Neural progenitor cell (in vitro differentiated cells): ENCODE measurements around the gene C1QTNF1. TPM values are rescaled to one million over a fixed set of nuclear protein-coding genes. Genes with fewer than 3 reads are reported as not detected.

ENCODE experiments used
- DNase-seq: peaks from one replicate; pipeline ENCODE4 v3.0.0-alpha.2; 2016; ENCODE audit warnings: low spot score
- H2AFZ ChIP-seq: fragments of 200-600 bp; sonication (generic); replicated peaks from 2 replicates; pipeline ENCODE4 v1.6.1; 2016; ENCODE audit warnings: antibody characterized with exemption
- H3F3A ChIP-seq: fragments of 200-600 bp; sonication (generic); 2 replicates; pipeline ENCODE4 v1.6.1; 2016; ENCODE audit warnings: antibody characterized with exemption, low read depth
- H3K27ac ChIP-seq: fragments of 200-600 bp; sonication (generic); 2 replicates; pipeline ENCODE4 v1.5.1; 2016; ENCODE audit warnings: mild to moderate bottlenecking
- H3K27me3 ChIP-seq: fragments of 200-600 bp; sonication (generic); 2 replicates; pipeline ENCODE4 v1.6.1; 2016; ENCODE audit warnings: mild to moderate bottlenecking, moderate library complexity
- H3K36me3 ChIP-seq: fragments of 200-600 bp; sonication (generic); 2 replicates; pipeline ENCODE4 v1.5.1; 2016
- H3K4me1 ChIP-seq: fragments of 200-600 bp; sonication (generic); 2 replicates; pipeline ENCODE4 v1.6.1; 2016; ENCODE audit warnings: mixed run types
- H3K4me2 ChIP-seq: fragments of 200-600 bp; sonication (generic); 2 replicates; pipeline ENCODE4 v1.6.1; 2016
- H3K4me3 ChIP-seq: fragments of 200-600 bp; sonication (generic); 2 replicates; pipeline ENCODE4 v1.5.1; 2016
- H3K79me2 ChIP-seq: fragments of 200-600 bp; sonication (generic); 2 replicates; pipeline ENCODE4 v1.6.1; 2016; ENCODE audit warnings: low read depth
- H3K9ac ChIP-seq: fragments of 200-600 bp; sonication (generic); 2 replicates; pipeline ENCODE4 v1.6.1; 2016
- H3K9me3 ChIP-seq: fragments of 200-600 bp; sonication (generic); 2 replicates; pipeline ENCODE4 v1.5.1; 2016; ENCODE audit warnings: low read depth
- H4K20me1 ChIP-seq: fragments of 200-600 bp; sonication (generic); 2 replicates; pipeline ENCODE4 v1.6.1; 2016; ENCODE audit warnings: low read depth
- H3K27ac Mint-ChIP-seq: 3 replicates; pipeline ENCODE4 v1.8.0; 2021; ENCODE audit warnings: mixed read lengths
- H3K27me3 Mint-ChIP-seq: 2 replicates; pipeline ENCODE4 v1.8.0; 2022; ENCODE audit warnings: low read depth, mild to moderate bottlenecking, inconsistent platforms, moderate library complexity, mixed read lengths; ENCODE audit not compliant: insufficient read depth
- H3K36me3 Mint-ChIP-seq: 3 replicates; pipeline ENCODE4 v1.8.0; 2021; ENCODE audit warnings: mixed read lengths
- H3K4me1 Mint-ChIP-seq: 3 replicates; pipeline ENCODE4 v1.8.0; 2021; ENCODE audit warnings: mixed read lengths
- H3K4me3 Mint-ChIP-seq: 3 replicates; pipeline ENCODE4 v1.8.0; 2021; ENCODE audit warnings: mild to moderate bottlenecking, moderate library complexity, mixed read lengths
- H3K9me3 Mint-ChIP-seq: 3 replicates; pipeline ENCODE4 v1.8.0; 2020; ENCODE audit warnings: mixed read lengths
- EZH2 ChIP-seq: fragments of 200-600 bp; sonication (generic); IDR thresholded peaks from 2 replicates; pipeline ENCODE4 v1.6.1; 2017; ENCODE audit warnings: antibody characterized with exemption, mild to moderate bottlenecking, moderate library complexity
- EZH2phosphoT487 ChIP-seq: fragments of 200-600 bp; sonication (generic); IDR thresholded peaks from 2 replicates; pipeline ENCODE4 v1.6.1; 2017; ENCODE audit warnings: antibody characterized with exemption
- total RNA-seq: library from RNA; depleted of rRNA; stranded (reverse); fragments of >200 nt; gene quantifications from 2 replicates; pipeline ENCODE4 v1.2.3, GENCODE V29; 2015; ENCODE audit warnings: low replicate concordance
- TF ChIP-seq, protein P1 (sequence below): fragments of 200-600 bp; sonication (generic); IDR thresholded peaks from 2 replicates; pipeline ENCODE4 v1.5.1; 2017; ENCODE audit warnings: antibody characterized with exemption, mild to moderate bottlenecking

Gene C1QTNF1
- total RNA-seq, 1 donor from 2014 or later, result 1.4 TPM

DNA sequence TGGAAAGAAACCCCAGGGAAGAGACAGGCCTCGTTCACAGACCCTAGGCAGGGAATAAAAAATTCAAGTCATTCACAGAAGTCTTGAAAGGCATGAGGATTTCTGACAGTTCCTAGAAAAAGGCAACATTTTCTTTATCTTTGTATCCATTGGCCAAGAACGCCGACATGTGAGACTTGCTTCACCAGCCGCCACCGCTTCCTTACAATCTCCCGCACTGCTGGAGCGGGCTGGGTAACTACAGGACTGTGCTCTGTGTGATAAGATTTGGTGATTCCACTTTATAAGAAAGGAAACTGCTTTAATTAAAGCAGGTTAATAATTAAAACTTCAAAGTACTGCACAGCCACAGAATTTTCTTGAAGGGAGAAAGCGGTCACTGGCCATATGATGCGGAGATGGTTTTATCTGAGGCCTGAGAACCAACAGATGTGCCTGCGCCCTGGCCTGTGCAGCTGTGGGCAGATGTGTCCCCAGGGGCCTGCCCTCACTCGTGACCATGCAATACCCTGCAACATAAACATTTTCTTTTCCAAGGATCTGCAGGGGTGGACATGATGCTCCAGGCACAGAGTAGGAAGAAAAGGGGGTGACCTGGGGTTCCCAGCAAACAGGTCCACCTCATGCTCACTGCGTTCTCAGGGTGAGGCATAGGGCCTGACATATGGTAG, 31.3 kb upstream of the C1QTNF1 start:
- Mint-ChIP-seq H3K9me3 (no peaks in the 10 kb centered on the region), H3K4me3 (no peak overlapping the region), H3K4me1 (no peaks in the 10 kb centered on the region), H3K27me3 (peaks cover 2% of the 10 kb centered on the region), H3K36me3 (peaks cover 29% of the 10 kb centered on the region), H3K27ac (no peak overlapping the region)
- no peak overlapping the region for H3K4me2 ChIP-seq
- H2AFZ ChIP-seq, result no peak overlapping the region
- H3K4me1 ChIP-seq, result no peaks in the 10 kb centered on the region
- H3K9ac ChIP-seq, result no peak overlapping the region
- no peak overlapping the region for H3K4me3 ChIP-seq
- no peak for DNase-seq
- peaks cover 7% of the 10 kb centered on the region for H4K20me1 ChIP-seq
- H3K9me3 ChIP-seq, result no peaks in the 10 kb centered on the region
- no peaks in the 10 kb centered on the region for H3K27me3 ChIP-seq
- no peaks in the 10 kb centered on the region for H3F3A ChIP-seq
- H3K27ac ChIP-seq, result no peak overlapping the region
- TF ChIP-seq EZH2phosphoT487 (no peak), EZH2 (no peak)
- TF ChIP-seq, protein P1, sequence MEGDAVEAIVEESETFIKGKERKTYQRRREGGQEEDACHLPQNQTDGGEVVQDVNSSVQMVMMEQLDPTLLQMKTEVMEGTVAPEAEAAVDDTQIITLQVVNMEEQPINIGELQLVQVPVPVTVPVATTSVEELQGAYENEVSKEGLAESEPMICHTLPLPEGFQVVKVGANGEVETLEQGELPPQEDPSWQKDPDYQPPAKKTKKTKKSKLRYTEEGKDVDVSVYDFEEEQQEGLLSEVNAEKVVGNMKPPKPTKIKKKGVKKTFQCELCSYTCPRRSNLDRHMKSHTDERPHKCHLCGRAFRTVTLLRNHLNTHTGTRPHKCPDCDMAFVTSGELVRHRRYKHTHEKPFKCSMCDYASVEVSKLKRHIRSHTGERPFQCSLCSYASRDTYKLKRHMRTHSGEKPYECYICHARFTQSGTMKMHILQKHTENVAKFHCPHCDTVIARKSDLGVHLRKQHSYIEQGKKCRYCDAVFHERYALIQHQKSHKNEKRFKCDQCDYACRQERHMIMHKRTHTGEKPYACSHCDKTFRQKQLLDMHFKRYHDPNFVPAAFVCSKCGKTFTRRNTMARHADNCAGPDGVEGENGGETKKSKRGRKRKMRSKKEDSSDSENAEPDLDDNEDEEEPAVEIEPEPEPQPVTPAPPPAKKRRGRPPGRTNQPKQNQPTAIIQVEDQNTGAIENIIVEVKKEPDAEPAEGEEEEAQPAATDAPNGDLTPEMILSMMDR, result no peak
- H3K36me3 ChIP-seq, result no peaks in the 10 kb centered on the region
- no peaks in the 10 kb centered on the region for H3K79me2 ChIP-seq

DNA sequence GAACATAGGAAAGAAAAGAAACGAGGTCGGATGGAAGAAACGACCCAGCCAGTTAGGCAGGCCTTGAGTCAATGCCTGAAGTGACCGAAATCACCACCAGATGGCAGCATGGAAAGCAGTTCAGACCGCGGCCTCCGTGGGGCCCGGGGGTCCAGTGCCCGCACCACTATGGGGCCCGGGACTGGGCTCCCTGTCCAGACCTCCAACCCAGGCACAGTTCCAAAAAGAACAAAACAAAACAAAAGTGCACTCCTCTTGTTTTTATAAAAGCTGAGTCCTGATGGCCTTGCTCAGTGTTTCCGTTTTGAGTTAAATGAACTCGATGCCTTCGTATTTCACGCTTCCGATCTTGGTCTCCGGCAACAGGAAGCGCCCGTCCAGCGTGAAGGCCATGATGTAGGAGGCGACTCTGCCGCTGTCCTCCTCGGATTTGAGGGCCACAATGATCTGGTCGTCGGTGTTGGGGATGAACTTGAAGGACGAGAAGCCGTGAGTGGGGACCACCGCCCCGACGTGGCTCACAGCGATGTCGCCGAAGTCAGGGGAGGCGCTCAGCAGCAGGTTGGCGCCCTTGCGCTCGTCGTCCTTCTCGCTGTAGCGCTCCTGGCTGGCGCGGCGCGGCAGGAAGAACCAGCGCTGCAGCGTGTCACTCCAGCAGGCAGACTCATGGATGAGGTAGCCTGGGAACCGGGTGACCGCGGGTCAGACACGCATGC, 30.6 kb upstream of the C1QTNF1 start:
- H3K4me3 Mint-ChIP-seq, result no peak overlapping the region
- peaks cover 15% of the 10 kb centered on the region for H4K20me1 ChIP-seq
- TF ChIP-seq, protein P1, result peak; percentile 74
- no peak for TF ChIP-seq EZH2phosphoT487
- TF ChIP-seq EZH2, result no peak

DNA sequence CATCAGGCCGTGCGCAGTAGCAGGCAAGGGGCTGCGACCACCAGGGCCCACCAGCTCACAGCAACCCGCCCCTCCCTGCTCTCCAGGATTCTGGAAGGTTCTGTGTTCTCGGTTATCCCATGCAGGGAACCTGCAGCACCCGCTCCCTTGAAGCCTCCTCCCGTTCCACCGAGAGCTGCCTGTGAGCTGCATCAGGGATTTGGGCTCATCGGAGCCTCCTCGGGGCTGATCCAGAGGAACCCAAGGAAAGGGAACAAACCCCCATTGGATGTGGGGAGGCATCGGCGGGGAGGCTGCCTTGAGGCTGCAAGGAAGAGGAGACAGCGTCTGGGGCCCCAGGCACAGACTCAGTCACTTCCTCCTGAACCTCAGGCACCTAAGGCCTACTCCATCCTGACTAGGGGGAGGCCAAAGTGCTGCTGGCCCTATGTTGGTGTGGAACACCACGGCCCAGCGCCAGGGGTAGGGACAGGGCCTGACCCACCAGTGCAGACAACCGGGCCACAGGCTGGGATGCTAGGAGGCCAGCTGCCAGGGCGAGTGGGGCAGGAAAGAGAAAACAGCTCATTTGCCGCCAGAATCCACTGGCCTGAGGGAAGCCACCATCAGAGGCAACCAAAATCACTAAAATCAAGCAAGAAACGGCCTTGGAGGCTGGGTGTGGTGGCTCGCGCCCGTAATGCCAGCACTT, 29.8 kb upstream of the C1QTNF1 start:
- no peak overlapping the region for H3K4me3 Mint-ChIP-seq
- TF ChIP-seq EZH2, result no peak
- H3K4me1 ChIP-seq, result no peaks in the 10 kb centered on the region
- no peaks in the 10 kb centered on the region for H3K27me3 ChIP-seq
- H3K36me3 ChIP-seq, result no peaks in the 10 kb centered on the region
- H3K27ac ChIP-seq, result no peak overlapping the region
- H3K9ac ChIP-seq, result no peak overlapping the region
- peaks cover 29% of the 10 kb centered on the region for H3K36me3 Mint-ChIP-seq
- no peaks in the 10 kb centered on the region for H3K79me2 ChIP-seq
- H3K9me3 Mint-ChIP-seq, result no peaks in the 10 kb centered on the region
- no peak overlapping the region for H3K4me3 ChIP-seq
- no peaks in the 10 kb centered on the region for H3F3A ChIP-seq
- H3K4me2 ChIP-seq, result no peak overlapping the region
- H2AFZ ChIP-seq, result no peak overlapping the region
- H3K4me1 Mint-ChIP-seq, result no peaks in the 10 kb centered on the region
- H3K27me3 Mint-ChIP-seq, result no peaks in the 10 kb centered on the region
- H4K20me1 ChIP-seq, result peaks cover 19% of the 10 kb centered on the region
- DNase-seq, result no peak
- H3K27ac Mint-ChIP-seq, result no peak overlapping the region
- H3K9me3 ChIP-seq, result no peaks in the 10 kb centered on the region

More for the DNA sequence above, 30.6 kb upstream of the C1QTNF1 start:
- Mint-ChIP-seq H3K27me3 (peaks cover 2% of the 10 kb centered on the region), H3K36me3 (peaks cover 29% of the 10 kb centered on the region), H3K9me3 (no peaks in the 10 kb centered on the region), H3K4me1 (no peaks in the 10 kb centered on the region), H3K27ac (peak overlapping the region; percentile 42)
- Histone ChIP-seq H3K4me1 (no peaks in the 10 kb centered on the region), H3K27ac (no peak overlapping the region), H3F3A (no peaks in the 10 kb centered on the region), H3K9ac (no peak overlapping the region), H2AFZ (no peak overlapping the region), H3K27me3 (no peaks in the 10 kb centered on the region), H3K9me3 (no peaks in the 10 kb centered on the region), H3K4me2 (no peak overlapping the region), H3K36me3 (no peaks in the 10 kb centered on the region), H3K4me3 (no peak overlapping the region), H3K79me2 (no peaks in the 10 kb centered on the region)
- DNase-seq, result peak; percentile 69
